Sigmoid colon (tissue), 4 donors: ENCODE results near the gene MTUS2.

Experiments
- EP300 ChIP-seq, 4 donors: sonication (generic); formaldehyde crosslinking; IDR thresholded peaks; one replicate each; pipeline ENCODE4 v1.6.1; 2017; ENCODE audit warnings: antibody characterized with exemption in 4 of 4
- POLR2A ChIP-seq, 2 donors: fragments of 450-650 bp; IDR thresholded peaks; one replicate each; pipeline ENCODE4 v1.6.1; 2016; ENCODE audit warnings: antibody characterized with exemption in 2 of 2, mild to moderate bottlenecking in 2 of 2, moderate library complexity in 2 of 2
- POLR2AphosphoS5 ChIP-seq, 4 donors: sonication (generic); formaldehyde crosslinking; IDR thresholded peaks; one replicate each; pipeline ENCODE4 v1.6.1; 2017; ENCODE audit warnings: antibody characterized with exemption in 4 of 4
- TF ChIP-seq, protein P1 (sequence below), 4 experiments: fragments of 450-650 bp in 3 of 4; fragments of 200-600 bp in 1 of 4; IDR thresholded peaks; one replicate each; pipeline ENCODE4 v1.5.1; 2016 to 2019; ENCODE audit warnings: antibody characterized with exemption in 4 of 4, mild to moderate bottlenecking in 3 of 4, moderate library complexity in 2 of 4

DNA sequence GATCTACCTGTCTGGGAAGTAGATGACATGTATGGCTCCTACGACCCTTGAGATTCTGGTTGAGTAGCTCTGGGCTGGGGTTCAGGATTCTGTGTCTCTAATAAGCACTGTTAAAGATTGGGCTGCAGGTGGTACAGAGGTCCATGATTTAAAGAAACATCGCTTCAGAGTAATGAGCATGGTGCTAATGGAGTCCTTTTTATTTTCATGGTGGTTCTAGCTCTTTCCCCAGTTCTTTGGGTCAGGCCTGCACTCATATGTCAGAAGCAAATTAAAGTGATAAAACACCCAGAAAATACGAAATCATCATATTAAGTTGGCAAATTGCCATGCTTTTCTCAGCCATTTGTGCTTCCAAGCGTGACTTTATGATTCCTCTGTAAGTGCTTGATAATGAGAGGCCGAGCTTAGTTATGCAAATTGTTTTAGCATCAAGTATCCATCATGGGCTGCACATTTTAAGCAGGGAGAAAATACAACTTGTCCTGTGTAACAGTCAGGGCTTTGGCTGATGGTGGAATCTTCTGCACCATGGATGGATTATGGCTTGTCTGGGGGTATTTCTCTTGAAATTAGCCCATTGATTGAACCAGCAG is 45.1 kb downstream of the MTUS2 start:
- TF ChIP-seq, protein P1, sequence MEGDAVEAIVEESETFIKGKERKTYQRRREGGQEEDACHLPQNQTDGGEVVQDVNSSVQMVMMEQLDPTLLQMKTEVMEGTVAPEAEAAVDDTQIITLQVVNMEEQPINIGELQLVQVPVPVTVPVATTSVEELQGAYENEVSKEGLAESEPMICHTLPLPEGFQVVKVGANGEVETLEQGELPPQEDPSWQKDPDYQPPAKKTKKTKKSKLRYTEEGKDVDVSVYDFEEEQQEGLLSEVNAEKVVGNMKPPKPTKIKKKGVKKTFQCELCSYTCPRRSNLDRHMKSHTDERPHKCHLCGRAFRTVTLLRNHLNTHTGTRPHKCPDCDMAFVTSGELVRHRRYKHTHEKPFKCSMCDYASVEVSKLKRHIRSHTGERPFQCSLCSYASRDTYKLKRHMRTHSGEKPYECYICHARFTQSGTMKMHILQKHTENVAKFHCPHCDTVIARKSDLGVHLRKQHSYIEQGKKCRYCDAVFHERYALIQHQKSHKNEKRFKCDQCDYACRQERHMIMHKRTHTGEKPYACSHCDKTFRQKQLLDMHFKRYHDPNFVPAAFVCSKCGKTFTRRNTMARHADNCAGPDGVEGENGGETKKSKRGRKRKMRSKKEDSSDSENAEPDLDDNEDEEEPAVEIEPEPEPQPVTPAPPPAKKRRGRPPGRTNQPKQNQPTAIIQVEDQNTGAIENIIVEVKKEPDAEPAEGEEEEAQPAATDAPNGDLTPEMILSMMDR (IDR thresholded peaks at IDR 0.05), result no peak
- TF ChIP-seq POLR2AphosphoS5 (IDR thresholded peaks at IDR 0.05) (no peak), POLR2A (IDR thresholded peaks at IDR 0.05) (no peak), EP300 (IDR thresholded peaks at IDR 0.05) (no peak)
